ENCODE measurements around the gene KAT7.

The KAT7 gene

DNA sequence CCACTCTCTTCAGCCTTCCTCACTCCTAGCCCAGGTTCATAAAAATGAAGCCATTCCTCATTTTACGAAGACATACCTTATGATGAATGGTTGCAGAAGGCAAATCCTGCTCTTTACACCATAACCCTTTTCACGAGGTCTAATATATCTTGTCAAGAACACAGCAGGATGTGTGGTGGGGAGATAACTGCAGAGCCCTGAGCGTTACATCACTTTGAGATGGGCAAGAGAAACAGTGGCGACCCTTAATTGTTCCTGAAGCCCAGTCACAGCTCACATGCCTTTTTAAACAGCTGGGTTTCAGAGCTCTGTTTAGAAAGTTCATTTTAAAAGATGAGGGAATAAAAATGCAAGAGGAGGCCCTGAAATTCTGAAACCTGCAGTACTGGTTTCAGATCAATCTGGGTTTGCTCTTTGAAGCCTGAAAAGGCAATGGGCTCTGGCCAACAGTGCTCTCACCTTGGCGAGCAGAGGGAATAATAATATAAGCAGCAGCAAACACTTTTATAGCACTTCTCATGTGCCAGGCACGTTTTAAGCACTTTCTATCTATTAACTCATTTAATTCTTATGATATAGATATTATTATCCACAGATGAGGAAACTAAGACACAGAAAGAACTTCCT lies 27.4 kb upstream of the KAT7 start:
- DNase-seq (ENCODE audit: low spot score) = no peak

DNA sequence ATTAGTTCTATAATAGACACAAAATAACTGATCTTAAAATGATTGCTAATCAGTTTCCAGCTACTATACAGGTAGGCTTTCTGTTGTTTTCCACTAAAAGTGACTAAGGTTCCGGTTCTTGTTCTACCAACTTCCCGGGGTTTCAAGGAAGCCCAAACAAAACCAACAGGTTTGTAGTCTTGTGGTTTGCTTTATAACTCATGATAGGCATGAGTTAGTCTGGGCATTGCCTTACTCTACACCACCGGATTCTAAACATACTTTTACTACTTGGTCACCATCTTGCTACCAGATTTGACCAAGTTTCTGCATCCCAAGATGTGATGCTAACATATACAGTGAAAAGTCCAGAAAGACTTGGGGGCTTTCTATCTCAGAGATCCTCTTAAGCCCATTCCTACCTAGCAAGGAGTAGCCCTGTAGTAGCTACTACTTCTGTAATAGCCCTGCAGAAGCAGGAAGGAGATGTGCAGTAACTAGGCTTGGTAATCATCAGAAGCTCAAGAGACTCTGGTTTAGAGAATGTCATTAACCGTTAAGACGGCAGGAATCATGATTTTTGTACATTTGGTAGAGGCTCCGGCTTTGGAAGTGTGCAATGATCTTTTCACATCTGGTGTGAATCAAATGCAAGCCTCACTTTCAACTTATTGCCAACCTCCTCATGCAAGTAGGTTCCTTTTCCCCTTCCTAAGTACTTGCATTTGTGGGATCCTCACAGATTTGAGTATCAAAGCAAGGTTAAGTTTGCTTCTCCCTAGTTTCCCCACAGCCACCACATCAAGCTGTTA lies 26.1 kb upstream of the KAT7 start:
- DNase-seq (ENCODE audit: low spot score) = no peak

DNA sequence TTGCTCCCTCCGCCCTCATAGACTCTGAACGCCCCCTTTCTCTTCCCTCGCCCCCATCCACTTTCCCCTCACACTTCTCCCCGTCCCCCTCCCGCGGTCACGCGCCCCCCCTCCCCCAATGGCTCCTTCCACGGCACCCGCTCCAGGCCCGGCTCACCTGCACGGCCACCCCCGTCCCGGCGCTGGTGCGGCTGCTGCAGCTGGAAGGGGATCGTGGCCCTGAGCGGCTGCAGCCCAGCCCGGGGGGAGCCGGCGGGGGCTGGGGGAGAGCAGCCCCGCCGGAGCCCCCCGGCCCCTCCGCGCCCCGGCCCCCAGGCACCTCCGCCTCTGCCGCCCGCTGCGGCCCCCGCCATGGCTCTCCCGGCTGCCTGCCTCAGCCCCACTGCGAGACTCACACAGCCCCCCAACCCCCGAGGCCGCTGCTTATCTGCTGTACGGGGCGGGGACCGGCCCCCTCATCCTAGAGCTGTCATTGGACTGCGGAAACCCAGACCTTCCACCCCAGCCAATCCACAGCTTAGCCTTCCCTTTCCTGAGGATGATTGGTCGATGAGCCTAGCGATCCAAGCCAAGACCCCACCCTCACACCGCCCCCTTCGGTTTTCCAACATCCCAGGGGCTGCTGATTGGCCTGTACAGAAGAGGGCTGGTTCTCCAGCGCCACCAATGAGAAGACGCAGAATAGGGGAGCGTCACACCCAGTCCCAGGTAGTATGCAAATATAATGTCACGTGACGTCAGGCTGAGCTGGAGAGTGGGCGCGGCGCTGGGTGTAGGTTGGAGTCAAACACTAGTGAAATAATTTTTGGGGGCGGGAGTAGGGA lies 24.5 kb upstream of the KAT7 start, which contains the start of gene FAM117A:
FAM117A (minus strand) TSS at position 397 of the 824 bp plus-strand sequence; CDS start at position 353, 44 bp downstream.
- peak; percentile 100 for DNase-seq (ENCODE audit: low spot score)

DNA sequence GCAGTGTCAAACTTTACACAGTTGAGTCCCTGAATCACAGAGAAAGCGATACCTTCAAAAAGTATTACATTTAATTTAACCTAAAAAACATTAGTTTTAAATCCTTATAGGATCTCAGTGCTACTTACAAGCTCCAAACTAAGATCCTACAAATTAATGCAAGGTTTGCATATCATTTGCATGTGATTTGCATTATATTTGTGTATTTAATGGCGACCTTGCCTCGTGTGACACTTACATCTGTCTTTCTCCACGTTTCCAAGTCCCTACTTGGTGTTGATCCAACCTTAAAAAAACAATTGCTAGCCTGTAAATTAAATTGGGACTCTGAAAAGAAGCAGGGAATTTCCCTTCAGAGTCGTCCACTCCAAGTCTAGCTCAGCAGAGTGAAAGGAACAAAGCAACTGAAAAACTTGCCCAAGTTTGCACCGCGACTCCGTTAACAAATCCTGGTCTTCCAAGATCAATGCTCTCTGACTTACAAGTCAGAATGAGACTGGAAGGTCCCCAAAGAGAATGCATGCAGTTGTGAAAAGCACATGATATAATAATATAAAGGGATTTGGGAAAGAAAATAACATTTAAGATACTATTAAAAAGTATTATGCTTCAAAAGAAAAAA lies 23.8 kb upstream of the KAT7 start:
- no peak for DNase-seq (ENCODE audit: low spot score)

DNA sequence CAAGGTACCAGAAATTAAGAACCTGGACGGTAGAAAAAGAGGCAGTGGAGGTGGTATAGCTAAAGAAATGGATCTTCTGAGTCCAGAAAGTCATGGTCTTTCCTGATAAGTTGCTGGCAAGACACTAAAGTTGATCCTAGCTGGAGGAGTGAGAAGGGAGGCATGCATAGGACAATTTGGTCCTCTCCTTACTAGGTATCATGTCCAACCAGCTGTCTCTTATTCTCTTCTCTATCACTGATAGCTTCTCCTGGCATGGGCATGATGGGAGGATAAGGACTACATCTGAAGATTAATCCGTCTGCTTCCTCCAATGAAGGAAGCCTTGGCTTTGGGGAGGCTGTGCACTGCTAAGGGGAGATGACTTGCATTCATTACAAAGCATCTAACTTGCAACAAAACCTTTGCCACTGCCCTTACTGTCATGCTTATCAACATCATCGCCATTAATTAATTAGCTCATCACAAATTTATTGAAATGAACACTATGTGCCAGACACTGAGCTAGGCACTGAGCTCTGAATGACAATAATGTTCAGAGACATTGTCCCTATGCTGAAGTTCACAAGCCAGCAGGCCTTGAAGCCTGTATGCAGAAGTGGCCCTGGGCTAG lies 21.5 kb upstream of the KAT7 start:
- no peak for DNase-seq (ENCODE audit: low spot score)

DNA sequence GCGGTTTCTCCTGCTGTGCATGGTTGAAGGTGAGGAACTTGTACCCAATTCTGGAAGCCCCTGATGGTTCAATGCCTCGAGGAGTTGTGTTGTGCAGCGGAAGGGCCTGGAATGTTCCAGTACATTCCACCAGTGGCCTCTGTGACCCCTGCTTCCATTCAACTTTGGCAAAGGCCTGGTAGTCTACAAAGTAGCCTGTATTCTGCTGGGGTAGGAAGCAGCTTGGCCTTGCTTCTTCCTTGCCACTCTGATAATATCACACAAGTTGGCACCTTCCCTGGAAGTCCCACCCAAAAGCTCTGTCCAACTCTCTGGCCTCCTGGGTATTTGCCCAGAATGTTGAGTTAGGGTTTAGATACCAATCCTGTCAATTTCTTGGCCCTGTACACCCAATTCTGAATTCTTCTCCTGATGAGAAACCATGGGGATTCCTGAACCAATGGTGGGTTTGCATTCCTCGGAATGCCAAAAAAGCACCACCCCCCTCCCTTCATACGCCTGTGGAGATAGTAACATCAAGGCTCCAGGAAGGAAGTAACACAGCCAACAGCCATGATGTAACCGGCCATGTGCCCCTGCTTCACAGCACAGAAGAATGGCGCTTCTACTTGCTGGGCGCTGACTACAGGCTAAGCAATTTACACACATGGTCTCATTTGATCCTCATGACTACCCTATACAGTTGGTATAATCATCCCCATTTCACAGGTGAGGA lies 12.8 kb upstream of the KAT7 start:
- no peak for DNase-seq (ENCODE audit: low spot score)

DNA sequence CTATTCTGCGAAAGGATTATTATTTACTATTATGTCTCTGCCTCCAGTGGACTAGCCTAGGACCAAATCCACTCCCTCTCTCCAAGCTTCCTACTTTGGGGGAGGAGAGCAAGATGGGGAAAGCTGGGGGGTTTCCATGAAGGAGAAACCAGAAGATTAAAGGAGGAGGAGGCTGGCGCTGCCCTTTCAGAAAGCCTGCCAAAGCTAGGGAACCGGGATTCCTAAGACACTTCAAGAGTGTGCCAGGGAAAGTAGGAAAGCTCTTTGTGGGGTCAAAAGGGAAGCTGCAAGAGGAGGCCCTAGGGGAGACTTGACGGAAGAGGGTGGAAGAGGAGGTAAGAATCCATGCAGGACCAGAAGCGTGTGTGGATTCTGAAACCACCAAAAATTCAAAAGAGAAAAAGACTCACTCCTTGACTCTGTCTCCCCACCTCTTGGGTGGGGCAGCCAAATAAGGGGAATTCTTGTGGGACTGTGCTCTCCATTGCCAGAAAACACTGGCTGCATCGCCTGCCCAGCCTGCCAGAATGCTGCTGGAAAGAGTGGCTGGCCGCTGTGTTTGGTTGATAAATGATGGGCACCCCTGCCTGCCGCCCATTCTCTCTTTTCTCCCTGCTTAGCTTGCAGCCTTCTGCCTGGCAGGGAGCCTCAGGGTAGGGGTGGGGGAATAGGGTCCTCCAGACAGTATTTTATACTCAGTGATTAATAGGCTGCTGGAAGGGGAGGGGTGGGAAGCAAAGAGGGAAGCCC lies 11.8 kb upstream of the KAT7 start:
- DNase-seq (ENCODE audit: low spot score) = no peak

DNA sequence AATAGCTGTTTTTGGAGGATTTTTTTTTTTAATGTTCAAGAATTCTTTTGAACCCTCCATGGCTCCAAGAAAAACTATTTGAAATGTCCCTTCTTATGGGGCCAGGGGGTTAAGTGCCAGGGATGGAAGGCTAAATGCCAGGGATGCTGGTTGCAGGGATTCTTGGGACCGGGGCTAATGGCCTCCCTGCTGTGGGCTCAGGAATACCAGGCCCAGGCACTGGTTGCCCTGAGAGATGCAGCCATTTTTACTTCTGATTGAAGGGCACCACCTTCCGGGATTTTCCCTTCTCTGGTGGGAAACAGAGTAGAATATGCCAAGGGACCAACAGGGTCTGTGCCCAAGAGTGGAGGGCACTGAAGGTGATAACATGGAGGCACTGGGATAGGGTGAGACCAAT lies 10.9 kb upstream of the KAT7 start:
- no peak for DNase-seq (ENCODE audit: low spot score)

DNA sequence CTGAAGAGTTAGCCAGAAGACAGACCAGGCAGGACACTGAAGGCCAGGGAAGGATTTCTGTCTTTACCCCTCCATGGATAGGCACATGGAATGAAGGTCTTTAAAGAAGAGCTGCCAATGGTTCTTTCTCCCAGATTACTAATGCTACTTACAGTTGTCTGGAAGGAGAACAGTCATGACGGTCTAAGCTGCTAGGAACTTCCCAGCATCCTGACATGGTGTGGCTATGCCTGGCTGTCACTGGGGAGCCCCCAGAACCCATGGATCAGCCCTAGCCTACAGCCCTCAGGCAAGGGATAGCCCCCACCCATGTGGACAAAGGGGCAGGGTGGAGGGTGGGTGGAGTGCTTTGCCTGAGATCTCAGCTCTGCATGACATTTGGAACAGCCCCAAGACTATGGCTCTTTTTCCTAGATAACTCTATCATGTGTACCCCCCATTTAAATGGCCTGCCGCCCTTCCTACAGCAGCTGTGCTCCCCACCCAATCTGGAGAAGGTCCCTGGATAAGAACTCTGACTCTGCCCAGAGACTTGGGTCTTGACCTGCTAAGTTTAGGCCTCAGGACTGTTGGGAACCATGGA lies 9.2 kb upstream of the KAT7 start:
- DNase-seq (ENCODE audit: low spot score) = no peak

DNA sequence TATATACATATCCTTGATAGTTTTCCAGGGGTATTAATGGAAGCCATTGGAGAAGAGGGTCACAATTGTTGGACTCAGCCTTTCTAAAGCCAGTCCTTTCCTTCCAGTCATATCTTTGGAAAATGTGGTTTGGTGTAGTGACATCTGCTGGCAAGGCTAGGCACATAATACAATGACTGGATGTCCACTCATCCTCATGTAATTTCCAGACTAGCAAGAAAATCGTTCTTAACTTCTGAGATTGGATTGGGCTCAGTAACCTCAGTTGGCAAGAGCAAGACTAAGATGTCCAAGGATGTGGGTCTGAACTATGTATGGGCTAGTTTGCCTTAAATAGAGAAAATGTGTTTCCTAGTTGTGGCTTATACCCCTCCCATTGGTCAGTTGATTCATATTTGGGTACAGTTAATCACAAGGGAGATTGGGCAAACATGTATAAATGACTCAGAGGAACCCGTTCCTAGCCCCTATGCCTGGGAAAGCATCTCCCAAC lies 8.7 kb upstream of the KAT7 start:
- no peak for DNase-seq (ENCODE audit: low spot score)

DNA sequence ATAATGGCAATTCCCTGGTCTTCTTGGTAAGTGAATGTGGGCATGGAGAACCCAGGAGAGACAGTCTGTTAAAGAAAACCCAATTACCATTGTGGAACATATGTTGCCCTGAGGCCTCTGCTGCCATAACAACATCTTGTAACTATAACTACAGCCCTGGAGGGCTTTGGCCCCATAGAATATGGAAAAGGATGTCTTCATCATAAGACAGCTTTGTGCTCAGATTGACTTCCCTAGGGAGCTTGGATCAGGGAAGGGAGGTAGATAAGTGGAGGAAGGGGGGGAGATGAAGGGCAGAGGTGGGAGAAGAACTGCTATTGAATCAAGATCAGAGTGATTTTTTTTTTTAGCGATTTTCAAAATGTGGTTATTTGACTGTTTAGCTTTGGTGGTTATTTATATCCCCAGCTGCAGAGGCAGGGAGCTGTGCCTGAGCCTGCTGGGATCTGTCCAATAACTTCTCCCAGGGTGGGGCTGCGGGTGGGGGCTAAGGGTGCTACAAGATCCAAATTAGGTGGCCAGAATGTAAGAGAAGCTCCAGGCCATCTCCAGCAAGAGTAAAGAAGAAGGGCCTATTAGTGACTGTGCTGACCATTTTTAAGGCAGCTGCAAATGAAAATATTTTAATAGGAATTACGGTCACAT lies 5.3 kb upstream of the KAT7 start:
- no peak for DNase-seq (ENCODE audit: low spot score)

DNA sequence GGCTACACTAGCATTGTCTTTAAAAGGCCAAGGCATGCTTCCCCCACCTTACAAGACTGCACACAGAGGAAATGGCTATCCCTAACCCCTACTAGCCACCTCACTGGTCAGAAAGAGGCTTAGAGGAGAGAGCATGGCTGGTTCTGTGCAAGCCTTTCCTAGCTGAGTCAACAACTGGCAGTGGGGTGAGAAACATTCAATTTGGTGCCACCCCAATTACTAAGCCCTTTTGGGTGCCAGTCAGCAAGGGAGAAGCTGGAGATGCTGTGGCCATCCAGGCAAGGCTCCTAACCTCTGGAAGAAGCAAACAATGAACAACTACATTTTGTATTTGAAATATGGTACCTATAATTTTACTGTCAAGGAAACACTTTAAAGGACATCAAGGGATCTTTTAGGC lies 4.7 kb upstream of the KAT7 start:
- no peak for DNase-seq (ENCODE audit: low spot score)

DNA sequence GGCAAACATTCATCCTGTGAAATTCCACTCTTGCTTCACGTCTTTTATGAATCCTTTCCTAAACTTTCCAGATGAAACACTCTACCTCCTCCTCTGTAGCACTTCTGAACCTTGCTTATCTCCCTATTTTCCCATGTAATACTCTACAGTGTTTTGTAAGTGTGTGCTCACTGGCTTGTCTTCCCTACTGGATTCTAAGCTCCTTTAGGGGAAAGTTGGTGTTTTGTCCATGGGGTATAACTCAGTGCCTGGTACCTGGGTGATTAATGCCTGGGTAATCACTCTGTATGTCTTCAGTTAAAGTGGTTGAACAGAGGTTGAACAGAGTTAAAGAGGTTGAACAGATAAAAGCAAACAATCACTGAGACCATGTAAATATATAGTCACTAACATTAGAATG lies 3.8 kb upstream of the KAT7 start:
- no peak for DNase-seq (ENCODE audit: low spot score)

DNA sequence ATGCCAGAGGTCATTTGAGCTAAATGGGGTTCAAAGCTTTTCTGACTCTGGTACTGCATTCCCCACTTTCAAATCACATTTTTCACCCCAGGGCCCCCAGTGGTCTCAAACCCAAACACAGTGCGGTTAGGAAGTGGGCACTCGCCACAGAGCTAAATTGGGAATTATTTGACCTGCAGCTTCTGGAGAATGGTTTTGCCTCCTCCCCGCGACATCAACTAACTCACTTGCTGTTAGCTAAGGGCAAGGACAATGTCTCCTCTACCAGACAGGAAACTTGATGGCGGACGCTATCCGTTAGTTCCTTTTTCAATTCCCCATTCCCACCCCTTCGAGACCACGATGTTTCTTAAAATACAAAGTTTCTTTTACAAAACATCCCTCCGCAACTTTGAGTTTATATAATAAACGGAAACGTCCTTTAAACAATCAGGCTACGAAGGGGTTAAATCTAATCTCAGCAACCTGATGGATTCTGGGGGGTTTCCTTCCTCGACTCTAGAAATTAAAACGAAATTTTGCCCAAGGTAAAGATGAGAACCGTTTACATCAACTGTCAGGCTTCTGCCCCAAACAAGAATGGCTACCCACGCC lies 500 bp upstream of the KAT7 start:
- no peak for DNase-seq (ENCODE audit: low spot score)

DNA sequence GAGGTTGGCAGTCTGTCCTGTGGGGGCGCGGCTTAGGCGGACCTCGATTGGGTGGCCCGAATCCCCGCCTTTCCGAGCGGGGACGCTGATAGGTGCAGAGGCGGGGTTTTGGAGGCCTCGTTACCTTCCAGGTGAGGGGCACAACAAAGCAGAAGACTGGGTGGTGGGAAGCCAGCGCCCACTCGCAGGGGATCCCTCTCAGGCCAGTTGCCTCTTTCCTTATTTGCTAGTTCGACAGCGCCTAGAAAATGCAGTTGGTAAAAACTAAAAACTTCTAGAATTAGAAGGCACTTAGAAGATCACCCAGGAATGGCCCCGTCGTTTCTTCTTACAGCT lies 730 bp downstream of the KAT7 start:
- peak; percentile 97 for DNase-seq (ENCODE audit: low spot score)

DNA sequence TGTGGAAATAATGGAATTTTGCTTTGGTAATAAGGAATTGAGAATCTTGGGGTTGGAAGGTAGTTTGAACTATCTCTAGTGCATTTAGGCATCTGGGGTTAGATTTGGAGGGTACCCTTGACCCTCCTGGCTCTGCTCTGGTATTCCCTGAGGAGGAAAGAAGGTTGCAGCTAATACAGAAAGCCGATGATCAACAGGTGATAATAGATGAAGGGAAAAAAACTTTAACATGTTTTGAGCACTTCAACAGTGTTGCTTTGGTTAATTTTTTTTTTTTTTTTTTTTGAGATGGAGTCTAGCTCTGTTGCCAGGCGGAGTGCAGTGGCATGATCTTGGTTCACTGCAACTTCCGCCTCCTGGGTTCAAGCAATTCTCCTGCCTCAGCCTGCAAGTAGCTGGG lies 4.8 kb downstream of the KAT7 start:
- DNase-seq (ENCODE audit: low spot score) = no peak

DNA sequence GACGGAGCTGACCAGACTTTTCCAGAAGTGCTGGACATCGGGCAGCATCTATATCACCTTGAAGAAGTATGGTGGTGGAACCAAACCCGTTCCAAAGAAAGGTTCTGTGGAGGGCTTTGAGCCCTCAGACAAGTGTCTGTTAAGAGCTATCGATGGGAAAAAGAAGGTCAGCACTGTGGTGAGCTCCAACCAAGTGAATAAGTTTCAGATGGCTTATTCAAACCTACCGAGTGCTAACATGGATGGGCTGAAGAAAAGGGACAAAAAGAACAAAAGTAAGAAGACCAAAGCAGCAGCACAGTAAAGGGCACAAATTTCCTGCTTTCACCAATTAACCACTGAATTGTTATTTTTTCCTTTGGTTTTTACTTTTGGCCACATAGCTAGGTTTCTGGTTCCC lies 6.9 kb downstream of the KAT7 start:
- DNase-seq (ENCODE audit: low spot score) = no peak

DNA sequence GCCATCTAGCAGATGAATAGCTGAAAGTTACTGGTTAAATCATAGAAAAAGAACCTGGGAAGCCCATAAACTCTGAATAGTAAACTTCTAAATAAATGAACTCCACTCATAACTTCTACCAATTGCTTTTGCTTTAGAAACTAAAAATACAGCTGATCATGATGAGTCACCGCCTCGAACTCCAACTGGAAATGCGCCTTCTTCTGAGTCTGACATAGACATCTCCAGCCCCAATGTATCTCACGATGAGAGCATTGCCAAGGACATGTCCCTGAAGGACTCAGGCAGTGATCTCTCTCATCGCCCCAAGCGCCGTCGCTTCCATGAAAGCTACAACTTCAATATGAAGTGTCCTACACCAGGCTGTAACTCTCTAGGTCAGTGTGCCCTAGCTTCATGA lies 9.7 kb downstream of the KAT7 start:
- no peak for DNase-seq (ENCODE audit: low spot score)

DNA sequence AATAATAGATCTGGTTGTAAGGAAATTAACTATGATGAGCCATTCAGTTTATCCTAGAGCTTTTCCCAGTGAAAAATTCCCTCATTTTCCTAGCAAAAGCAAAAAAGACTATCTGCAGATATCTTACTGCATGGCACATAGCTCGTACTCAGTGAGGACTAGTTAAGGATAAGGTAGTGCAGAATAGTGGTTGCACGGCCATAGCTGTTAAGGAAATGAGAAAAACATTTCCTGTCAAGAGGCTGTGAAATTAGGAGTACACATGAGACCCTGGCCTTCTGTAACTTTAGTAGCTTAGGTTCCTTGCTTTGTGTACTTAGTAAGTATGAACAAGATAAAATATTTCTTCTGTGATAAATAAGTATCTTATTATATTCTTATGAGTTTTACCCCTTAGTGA lies 10.3 kb downstream of the KAT7 start:
- DNase-seq (ENCODE audit: low spot score) = no peak
